ENCODE data around the gene FYCO1.

The FYCO1 gene

DNA sequence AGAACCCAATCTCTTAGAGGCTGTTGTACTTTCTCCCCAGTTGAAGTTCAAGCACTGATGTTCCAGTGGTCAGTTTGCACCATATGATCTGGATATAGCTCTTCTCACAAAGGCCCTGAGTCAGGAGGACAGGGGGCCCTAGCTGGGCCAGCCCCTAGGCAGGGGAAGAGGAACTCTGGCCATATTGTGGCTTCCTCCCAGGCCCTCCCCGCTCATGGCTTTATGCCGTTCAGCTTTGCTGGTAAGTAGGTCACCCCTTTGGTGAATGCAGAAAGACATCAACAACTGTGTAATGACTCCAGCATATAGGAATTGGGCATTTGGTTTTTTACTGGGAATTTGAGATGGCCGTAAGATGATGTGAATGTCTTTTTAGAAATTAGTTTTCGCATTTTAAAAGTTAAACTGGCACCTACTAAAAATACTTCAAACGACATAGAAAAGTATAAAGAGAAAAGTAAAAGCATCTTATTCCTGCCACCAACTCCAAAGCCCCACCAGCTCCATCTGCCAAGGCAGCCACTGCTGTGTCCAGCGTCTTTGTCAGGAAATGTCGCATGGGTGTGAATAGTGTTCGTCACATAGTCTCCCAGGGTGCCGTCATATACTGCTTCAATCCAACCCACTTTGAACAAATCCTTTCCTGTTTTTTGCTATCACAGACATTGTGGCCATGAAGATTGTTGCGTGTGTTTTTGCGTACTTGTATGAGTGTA, 84.0 kb downstream of the FYCO1 start:
- no peak for DNase-seq

DNA sequence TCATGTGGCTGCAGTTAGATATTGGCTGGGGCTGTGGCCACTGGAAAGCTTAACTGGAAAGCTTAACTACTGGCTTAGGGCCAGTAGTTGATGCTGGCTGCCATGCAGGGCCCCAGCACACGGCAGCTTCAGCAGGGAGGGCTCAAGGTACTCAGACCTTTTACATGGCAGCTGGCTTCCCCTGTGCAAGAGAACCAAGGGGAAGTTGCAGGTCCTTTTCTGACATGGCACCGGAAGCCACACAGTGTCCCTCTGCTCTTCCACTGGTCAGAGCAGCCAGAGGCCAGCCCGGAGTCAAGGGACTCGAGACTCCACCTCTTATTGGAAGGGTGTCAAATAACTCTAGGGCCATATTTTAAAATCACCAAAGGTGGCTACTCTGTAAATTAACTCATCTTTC, 84.7 kb downstream of the FYCO1 start:
- no peak for DNase-seq

DNA sequence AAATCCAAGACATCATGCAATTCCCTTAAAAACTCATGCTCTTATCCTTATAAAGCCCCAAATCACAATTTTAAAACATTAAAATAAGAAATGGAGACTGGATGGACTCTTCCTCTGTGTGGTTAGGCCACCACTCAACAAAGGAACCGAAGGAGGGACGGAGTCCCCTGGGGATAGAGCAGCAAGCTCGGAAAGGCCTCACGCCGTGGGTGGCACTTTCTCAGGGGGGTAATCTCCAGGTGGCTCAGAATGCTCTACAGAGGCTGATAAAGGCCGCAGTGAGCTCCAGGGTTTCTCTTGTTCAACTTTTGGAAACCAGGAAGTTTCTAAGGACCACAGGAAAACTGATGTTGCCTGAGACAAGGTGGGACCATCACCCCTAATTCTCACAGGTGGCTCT, 86.1 kb downstream of the FYCO1 start:
- no peak for DNase-seq

DNA sequence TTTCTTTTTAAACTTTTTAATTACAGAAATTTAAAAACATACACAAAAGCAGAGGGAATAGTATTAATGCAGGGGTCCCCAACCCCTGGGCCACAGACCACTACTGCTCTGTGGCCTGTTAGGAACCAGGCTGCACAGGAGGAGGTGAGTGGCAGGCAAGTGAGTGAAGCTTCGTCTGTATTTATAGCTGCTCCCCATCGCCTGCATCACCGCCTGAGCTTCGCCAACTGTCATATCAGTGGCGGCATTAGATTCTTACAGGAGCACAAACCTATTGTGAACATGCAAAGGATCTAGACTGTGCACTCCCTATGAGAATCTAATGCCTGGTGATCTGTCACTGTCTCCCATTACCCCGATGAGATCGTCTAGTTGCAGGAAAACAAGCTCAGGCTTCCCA, 86.9 kb downstream of the FYCO1 start:
- no peak for DNase-seq

DNA sequence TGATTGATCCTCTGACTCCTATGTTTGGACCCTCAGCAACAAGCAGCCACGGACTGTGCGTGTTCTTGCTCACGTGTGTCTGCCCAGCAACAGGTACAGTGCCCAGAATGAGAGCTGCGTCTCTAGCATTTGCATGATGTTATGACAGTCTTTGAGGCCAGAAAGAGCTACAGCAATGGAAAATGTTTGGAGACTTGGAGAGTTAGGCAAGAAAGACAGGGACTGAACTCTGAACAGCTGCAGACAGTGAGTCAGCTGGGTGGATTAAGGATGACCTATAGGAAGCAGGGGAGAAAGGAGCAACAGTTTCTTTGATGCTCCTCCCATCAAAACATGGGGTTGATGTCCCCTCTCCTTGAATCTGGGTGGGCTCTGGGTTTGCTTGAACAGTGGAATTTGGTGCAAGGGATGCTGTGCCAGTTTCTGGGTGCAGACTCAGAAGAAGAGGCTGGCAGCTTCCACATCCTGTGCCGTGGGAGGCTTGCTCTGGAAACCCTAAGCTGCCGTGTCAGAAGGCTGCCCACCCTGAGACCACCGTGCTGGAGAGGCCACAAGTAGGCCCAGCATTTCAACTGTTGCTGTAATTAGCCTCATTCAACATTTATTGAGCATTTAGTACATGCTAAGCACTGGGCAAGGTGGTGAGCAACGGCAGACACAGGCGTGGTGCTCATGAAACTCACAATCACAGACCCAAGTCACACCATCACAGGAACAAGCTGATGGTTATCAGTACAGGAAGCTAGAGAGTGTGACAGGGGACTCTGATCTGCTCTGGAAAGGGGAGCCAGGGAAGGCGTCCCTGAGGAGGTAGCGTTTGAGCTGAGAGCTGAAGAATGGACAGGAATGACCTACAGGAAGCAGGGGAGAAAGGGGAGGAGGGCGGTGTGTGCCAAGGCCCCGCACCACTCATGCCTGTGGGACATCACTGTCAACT, 87.6 kb downstream of the FYCO1 start:
- DNase-seq = no peak

DNA sequence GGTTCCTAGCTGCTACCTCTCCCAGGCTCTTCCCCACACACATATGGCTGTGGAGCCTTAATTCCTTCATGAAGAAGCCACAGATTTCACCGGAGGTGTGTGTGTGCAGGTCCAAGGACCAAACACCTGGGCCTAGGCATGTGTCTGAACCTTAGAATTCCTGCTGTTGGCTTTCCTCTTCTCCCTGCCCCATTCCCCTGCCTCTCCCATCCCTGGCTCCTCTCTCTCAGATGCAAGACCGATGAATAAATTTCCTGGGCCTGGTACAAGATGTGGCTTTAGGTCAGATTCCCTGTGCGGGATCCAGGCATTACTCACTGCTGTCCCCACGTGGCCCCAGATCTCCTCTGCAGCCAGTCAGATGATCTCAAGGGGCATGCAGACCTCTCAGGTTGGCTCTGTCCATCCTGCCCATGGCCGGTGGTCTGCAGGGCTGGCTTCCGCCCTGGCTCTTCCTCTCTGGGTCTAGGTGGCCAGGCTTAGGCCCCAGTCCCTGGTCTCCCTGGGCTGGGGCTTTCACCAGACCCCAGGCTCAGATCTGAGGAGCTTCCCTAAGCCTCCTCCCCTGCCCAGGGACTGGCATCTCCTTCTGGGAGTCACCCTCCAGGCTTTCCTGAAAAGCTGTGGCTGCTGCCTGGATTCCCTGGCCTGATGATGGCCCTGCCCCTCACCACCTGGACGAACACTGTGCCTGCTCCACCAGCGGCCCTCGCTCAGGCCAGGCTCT, 88.8 kb downstream of the FYCO1 start:
- no peak for DNase-seq

DNA sequence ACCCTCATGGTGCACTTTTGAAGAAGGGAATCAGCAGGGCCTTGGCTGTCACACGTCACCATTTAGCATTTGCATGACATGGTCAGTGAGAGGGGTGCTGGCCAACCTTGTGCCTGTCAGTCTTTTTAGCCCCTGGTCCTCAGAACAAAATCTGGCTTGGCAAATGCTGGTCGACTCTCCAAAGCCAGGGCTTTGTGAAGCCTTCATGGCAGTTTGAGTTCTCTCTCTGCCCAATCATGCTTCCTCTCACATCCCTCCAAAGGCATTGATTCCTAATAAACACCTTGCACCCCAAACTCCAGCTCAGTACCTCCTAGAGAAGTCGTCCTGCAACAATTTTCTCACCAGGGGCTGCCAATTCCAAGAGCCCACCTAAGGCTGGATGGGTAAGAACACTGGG, 89.9 kb downstream of the FYCO1 start:
- no peak for DNase-seq

DNA sequence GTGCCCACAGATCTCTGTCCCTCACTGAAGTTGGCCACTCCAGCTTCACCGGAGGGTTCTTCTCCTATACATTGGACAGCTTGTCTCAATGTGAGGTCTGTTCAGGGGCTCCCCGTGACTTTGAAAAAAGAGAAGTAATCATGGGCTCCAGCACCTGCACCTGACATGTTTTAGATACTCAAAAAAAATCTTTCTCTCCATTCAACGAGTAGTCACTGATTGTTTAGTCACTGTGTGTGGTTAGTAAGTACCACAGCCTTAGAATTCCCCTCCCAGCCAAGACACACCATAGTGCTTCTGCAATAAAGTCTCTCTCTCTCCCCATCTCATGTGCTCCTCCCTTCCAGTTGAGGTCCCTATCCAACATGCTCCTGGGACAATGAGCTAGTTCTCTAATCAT, 90.7 kb downstream of the FYCO1 start:
- DNase-seq = no peak

DNA sequence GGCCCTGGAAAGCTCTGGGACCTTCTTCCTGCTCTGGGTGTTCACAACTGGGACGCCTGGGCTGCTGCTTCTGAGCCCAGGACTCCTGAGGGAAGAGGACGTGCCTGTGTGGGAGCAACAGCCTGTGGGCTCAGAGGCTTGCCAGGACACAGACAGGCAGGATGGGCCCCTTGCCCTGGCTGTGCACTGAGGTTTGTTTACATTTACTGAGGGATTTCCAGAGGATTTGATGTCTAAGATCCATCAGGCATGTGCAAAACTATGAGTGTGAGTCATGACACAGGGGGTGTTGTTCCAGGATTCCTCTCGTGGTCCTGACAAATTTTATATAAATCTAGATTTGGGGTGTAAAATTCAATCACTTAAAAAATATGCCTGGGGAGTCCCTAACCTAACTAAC, 98.7 kb downstream of the FYCO1 start:
- DNase-seq = no peak

DNA sequence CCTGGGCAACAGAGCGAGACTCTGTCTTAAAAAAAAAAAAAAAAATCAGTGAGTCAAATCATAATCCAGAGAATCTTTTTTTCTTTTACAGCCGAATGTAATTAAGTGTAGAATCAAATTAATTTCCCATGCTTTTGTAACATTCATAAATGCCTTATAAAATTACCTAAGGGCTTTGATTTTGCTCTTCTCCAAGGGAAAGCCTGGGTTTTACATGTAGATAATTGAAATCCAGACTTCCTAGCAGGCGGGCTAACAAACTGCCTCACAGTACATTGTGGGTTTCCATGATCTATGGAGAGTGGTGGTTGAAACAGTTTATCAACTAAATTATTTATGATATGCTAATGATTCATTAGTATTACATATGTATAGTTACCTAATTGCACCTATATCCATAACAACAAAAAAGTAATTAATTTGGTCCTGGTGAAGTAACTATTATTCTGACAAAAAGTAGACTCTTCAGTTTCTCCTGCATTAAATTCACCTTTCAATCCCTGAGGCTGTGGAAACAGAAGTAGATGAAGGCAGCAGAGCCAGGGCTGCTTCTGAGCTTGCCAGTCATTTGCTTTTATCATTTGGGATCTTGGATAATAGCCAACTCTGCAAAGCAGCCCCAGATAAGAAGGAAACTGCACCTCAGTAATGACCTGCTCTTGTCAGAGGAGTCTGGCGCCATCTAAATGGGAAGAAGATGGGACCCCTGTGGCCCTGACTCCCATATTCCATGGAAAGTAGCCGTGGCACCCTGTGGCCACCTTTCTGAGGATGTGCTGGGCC, 99.7 kb downstream of the FYCO1 start:
- DNase-seq = no peak

DNA sequence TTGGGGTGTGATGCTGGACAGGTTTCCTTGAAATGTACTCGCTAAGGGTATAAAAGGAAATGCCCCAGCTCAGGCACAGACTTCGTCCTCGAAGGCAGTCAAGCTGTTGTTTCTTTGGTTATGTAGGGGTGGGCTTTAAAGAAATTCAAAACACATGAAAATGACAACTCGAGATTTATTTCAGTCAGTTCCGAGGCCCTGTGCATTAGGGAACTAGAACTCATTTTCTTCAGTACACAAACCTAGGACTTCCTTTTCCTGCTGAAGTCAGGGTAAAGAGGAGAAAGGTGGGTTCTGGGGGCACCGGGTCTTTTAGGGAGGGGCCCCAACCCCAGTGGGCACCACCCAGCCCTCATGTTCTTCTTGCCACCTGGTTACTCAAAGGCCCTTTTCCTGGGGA, 101.6 kb downstream of the FYCO1 start:
- DNase-seq = no peak

DNA sequence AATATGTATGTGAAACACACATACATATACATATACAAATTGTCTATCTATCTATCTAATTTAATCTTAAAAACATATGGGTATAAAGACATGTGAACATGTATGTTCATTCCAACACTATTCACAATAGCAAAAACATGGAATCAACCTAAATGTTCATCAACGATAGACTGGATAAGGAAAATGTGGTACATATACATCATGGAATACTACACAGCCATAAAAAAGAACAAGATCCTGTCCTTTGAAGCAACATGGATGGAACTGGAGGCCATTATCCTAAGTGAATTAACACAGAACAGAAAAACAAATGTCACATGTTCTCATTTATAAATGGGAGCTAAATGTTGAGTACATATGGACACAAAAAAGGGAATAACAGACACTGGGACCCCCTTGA, 103.5 kb downstream of the FYCO1 start:
- DNase-seq = no peak

DNA sequence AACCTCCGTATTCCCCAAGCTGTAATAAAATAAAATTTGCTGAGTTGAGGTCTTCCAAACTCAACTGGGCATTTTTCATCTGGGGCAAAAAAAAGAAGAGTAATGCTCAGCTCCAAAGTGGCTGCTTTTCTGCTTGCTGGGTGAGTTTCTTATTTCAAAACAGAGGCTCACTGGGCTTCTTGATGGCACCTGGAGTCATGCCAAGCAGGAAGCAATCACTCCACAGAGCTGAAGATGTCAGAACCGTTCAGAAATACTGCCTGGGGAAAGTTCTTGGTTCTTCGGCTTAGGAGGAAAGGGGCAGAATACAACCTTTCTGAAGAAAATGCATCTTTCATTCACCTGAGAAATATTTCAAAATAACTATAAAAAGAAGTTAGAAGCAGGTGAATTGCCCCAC, 105.2 kb downstream of the FYCO1 start:
- no peak for DNase-seq

DNA sequence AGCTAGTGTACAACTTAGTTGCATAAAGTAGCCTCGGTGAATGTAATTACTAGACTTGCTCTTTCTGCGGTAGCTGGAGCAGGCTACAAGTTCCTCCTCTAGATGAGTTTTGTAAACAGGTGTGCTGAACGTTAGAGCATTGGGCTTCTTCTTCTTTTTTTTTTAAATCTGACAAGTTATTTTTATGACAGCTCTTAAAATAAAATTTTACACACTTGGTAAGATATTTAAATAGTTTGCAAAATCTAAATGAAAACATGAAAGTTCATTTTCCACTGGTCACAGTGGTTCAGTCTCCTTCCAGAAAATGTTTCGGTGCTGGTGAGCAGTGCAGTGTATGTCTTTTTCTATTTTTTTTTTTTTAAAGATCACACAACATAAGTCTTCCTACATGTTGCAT, 106.3 kb downstream of the FYCO1 start:
- DNase-seq = no peak

DNA sequence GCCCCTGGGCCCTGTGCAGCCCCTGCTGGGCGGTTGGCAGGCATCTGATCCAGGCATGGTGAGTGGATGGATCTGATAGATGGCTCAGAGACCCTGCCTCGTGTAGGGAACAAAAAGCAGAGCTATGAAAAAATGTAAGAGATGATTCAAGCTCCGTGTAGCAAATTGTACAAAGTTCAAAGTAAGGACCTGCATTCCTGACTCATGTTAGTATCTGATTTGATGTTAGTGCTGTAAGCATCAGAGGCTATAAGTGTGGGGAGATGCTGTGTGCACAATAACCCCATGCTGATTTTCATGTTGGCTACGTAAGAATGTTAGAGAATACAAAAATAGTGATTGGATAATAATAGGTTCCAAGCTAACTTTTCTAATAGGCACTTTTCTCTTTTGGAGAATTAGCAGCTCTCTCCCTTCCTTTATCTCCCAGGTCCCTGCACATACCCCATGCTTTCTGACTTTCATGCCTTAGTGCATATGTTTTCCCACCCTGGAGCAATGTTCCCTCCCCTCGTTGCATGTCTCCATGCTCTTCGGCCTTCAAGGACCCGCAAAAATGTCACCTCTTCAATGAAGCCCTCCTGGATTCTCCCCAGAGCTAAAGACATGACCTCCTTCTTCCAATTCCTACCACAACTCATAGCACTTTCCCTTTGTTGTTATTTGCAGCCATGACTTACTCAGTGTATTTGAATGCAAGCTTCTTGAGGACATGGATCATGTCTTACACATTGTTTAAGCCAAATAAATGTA, 107.7 kb downstream of the FYCO1 start:
- DNase-seq = no peak

DNA sequence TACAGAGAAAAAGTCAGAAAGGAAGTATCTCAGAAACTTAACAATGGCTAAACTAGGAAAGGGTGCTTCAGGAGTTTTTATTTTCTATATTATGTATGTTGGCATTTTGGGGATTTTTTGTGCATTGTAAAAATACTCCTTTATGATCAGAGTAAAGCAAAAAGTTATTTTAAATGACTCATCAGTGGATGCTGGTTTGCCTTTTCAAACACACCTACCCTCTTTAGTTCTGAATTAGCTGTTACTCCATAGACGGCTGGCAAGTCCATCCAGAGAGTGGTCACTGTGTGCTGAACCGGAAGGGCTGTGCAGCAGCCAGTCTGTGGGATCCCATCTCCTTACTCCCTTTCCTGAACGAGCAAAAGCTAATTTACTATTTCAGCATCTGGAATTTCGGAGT, 108.3 kb downstream of the FYCO1 start:
- DNase-seq = no peak

DNA sequence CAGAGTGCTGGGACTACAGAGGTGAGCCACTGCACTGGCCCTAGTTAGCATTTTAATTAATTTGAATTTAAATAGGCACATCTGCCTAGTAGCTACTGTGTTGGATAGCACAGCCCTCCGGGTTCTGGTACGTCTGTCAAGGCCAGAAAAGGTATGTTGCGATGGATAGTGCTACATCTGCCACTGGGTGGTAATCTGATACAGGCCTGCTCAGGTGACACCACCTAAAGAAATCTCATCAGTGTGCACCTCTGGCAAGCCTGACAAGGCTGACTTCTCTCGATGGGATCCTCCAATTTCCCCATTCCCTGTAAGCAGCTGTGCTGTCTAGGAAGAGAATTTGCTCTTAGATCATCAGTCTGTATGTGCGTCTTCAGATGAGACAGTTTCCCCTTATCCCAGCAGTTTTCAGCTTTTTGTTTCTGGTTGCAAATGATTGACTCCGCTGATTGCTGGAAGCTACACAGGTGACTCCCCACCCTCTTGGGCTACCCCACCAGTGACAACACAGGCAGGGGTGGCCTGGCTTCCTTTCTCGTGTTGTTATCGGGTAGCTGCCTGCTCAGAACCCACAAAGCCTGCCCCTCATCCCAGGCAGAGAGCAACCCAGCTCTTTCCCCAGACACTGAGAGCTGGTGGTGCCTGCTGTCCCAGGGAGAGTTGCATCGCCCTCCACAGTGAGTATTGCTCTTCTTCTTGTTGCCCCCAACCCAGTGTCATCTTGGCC, 109.5 kb downstream of the FYCO1 start, which contains the start of gene CCR9:
Gene CCR9 (plus strand): TSS at position 565 of the 727 bp plus-strand sequence. CDS start 8,391 bp downstream, outside the sequence.
- no peak for DNase-seq

DNA sequence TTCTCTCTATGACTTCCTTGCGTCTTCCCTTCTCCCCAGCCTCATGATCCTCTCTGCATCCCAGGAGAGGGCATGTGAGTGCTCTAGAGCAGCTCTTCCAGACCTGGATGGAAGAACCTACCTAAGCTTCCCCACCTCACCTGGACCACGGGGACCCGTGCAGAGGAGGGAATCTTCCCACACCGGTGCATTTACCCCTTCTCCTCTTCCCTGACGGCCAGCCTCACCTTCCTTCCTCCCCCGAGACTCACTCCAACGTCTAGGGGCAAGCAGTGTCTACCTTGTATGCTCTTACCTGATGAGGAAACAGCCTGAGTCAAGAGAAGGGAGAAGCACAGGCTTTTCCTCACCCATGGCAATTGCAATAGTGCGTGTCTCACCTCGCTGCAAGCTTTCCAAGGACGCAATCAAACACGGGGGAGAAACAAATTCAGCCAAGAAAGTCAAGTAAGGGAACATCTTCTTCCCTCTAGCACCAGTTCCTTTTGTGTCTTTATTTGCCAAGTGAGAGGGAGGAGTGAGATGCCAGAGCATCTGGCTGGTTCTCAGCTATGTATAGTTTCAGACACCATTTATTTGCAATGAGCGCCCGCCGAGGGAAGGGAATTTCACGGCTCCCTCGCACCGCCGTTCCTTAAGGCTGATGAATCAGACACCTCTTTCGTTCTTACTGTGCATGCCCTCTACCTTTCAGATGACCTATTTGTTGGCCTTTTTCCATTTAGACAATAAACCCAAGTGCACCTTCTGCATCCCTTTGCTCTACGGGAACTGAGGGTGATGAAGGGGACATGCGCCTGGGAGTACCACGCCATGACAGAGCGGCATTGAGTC, 111.0 kb downstream of the FYCO1 start:
- DNase-seq = no peak

DNA sequence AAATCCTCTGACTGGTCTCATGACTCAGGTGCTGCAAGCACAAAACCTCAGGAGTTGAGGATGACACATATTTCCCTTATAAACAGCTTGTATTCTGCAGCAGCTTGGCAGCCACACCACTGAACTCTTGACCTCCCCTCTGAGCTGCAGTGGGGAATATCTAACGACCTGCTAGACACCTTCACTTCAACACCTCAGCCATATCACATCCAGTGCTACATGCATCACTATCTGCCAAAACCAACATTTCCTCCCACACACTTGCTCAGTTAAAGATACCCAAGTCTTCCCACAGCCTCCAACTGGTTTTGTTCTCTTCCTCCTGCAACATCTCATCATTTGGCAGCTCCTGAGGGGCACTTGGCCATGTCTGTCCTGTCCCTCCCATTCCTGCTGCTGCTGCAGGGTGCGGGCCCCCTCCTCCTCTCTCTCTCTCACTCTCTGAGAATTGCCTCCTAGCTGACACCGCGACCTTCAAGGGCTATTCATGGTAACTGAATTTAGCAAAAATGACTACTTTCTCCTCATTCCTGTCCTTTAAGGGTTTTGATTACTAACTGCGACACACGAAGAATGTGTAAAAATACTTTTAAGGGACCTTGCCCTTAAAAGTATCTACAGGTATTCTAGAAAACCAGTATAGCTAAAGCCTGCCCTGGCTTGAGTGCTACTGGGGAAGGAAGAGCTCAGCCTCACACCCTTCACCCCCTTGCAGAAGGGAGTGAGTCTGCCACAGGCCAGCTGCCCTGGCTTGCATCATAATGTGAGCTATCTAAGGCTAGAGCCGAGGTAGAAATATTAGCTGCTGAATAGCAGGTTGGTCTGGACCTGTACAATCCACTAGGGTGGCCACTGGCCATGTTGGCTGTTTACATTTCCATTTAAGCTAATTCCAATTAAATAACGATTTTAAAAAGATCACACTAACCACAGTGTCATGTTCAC, 114.3 kb downstream of the FYCO1 start:
- no peak for DNase-seq
